H1 (cell line): ENCODE results near the gene ILF2. TPM values are rescaled to one million over a fixed set of nuclear protein-coding genes. Genes with fewer than 3 reads are reported as not detected.

ENCODE experiments used
- CTCF ChIA-PET: fragments of 300-600 bp; sonication (Branson Sonifier 250); formaldehyde crosslinking; loops from one replicate; lab custom pipeline; 2021; ENCODE audit not compliant: partially characterized antibody; lab: Charles Lee
- POLR2A ChIA-PET: fragments of 300-600 bp; sonication (Branson Sonifier 250); formaldehyde crosslinking; loops from one replicate; lab custom pipeline; 2021; ENCODE audit warnings: inconsistent platforms; ENCODE audit not compliant: partially characterized antibody; lab: Charles Lee
- DNase-seq, 2 experiments: peaks; one replicate each; pipeline versions ENCODE4 v3.0.0 to v3.0.0-alpha.2; 2010 to 2022; ENCODE audit warnings: low spot score in 2 of 2, low read depth in 1 of 2, mixed read lengths in 1 of 2
- FAIRE-seq: peaks from 2 replicates; lab custom pipeline; 2011; peaks lifted over from hg19 to GRCh38; lab: Jason Lieb, UNC
- H2AFZ ChIP-seq: 2 replicates; pipeline ENCODE4 v1.8.1; 2012; ENCODE audit warnings: low read length, inconsistent platforms
- H2AK5ac ChIP-seq: 2 replicates; pipeline ENCODE4 v1.6.1; 2013; ENCODE audit warnings: low read depth, low read length
- H2BK120ac ChIP-seq: replicated peaks from 2 replicates; pipeline ENCODE3; 2013; ENCODE audit warnings: low read depth, low read length, inconsistent platforms
- H2BK12ac ChIP-seq: 2 replicates; pipeline ENCODE4 v1.6.1; 2013; ENCODE audit warnings: low read depth, low read length
- H2BK15ac ChIP-seq: 2 replicates; pipeline ENCODE4 v1.6.1; 2013; ENCODE audit warnings: low read length
- H2BK20ac ChIP-seq: 2 replicates; pipeline ENCODE4 v1.6.1; 2013; ENCODE audit warnings: low read length
- H2BK5ac ChIP-seq: 2 replicates; pipeline ENCODE4 v1.6.1; 2013; ENCODE audit warnings: low read depth, low read length
- H3K14ac ChIP-seq: 2 replicates; pipeline ENCODE4 v1.6.1; 2013; ENCODE audit warnings: inconsistent platforms; ENCODE audit not compliant: insufficient read length
- H3K18ac ChIP-seq: 2 replicates; pipeline ENCODE4 v1.6.1; 2013; ENCODE audit warnings: low read length; ENCODE audit errors: extremely low read depth
- H3K23ac ChIP-seq: 2 replicates; pipeline ENCODE4 v1.6.1; 2013; ENCODE audit warnings: inconsistent platforms; ENCODE audit not compliant: insufficient read length
- H3K23me2 ChIP-seq: 2 replicates; pipeline ENCODE4 v1.6.1; 2013; ENCODE audit warnings: low read depth, low read length
- H3K27ac ChIP-seq: 2 replicates; pipeline ENCODE4 v1.6.1; 2011; ENCODE audit warnings: low read depth, low read length, inconsistent platforms
- H3K27me3 ChIP-seq, 4 experiments: replicated peaks in 1 of 4; 1 replicate in 1 of 4; 2 replicates in 3 of 4; pipeline versions ENCODE4 v1.6.1 to v1.8.1; 2011 to 2013; ENCODE audit warnings: low read length in 3 of 4, mild to moderate bottlenecking in 3 of 4, inconsistent platforms in 2 of 4, mixed read lengths in 2 of 4, moderate library complexity in 1 of 4; ENCODE audit not compliant: control insufficient read depth in 3 of 4, insufficient read depth in 3 of 4; ENCODE audit errors: extremely low read depth in 1 of 4
- H3K36me3 ChIP-seq, 4 experiments: 2 replicates each; pipeline versions ENCODE4 v1.6.1 to v1.8.1; 2011 to 2013; ENCODE audit warnings: mild to moderate bottlenecking in 4 of 4, low read length in 3 of 4, moderate library complexity in 2 of 4, control low read depth in 1 of 4, inconsistent platforms in 1 of 4; ENCODE audit not compliant: insufficient read depth in 4 of 4, control insufficient read depth in 2 of 4
- H3K4ac ChIP-seq: replicated peaks from 2 replicates; pipeline ENCODE3; 2013; ENCODE audit warnings: low read length, low read depth, mixed read lengths, inconsistent platforms; ENCODE audit not compliant: insufficient read length
- H3K4me1 ChIP-seq, 4 experiments: replicated peaks in 1 of 4; 1 replicate in 1 of 4; 2 replicates in 3 of 4; pipeline versions ENCODE4 v1.6.1 to v1.8.1; 2011 to 2013; ENCODE audit warnings: low read length in 3 of 4, inconsistent platforms in 2 of 4, mixed read lengths in 1 of 4; ENCODE audit not compliant: insufficient read depth in 4 of 4, control insufficient read depth in 3 of 4
- H3K4me2 ChIP-seq, 2 experiments: 2 replicates each; pipeline versions ENCODE4 v1.6.1 to v1.8.1; 2011 to 2013; ENCODE audit warnings: low read depth in 2 of 2, low read length in 2 of 2, control low read depth in 1 of 2, inconsistent platforms in 1 of 2, mild to moderate bottlenecking in 1 of 2; ENCODE audit not compliant: insufficient read depth in 1 of 2
- H3K4me3 ChIP-seq, 4 experiments: fragments of 200-600, 300-600 bp in 1 of 4; sonication (generic), shearing (Covaris generic), sonication (Bioruptor Twin) in 1 of 4; 2 replicates each; pipeline versions ENCODE4 v1.5.1 to v1.8.1; 2011 to 2016; ENCODE audit warnings: low read length in 4 of 4, low read depth in 3 of 4, control low read depth in 2 of 4, inconsistent platforms in 2 of 4, mild to moderate bottlenecking in 2 of 4, mixed read lengths in 1 of 4, moderate library complexity in 1 of 4; ENCODE audit not compliant: insufficient read depth in 2 of 4; ENCODE audit errors: extremely low read depth in 1 of 4
- H3K56ac ChIP-seq: replicated peaks from 2 replicates; pipeline ENCODE3; 2013; ENCODE audit warnings: low read depth, mild to moderate bottlenecking, mixed read lengths, low read length, inconsistent platforms; ENCODE audit not compliant: insufficient read length
- H3K79me1 ChIP-seq: 2 replicates; pipeline ENCODE4 v1.6.1; 2013; ENCODE audit warnings: low read depth, low read length, control low read depth
- H3K79me2 ChIP-seq, 2 experiments: 2 replicates each; pipeline versions ENCODE4 v1.6.1 to v1.8.1; 2012 to 2013; ENCODE audit warnings: low read length in 2 of 2, mild to moderate bottlenecking in 2 of 2, inconsistent platforms in 1 of 2; ENCODE audit not compliant: insufficient read depth in 2 of 2, control insufficient read depth in 1 of 2
- H3K9ac ChIP-seq, 4 experiments: replicated peaks in 1 of 4; 1 replicate in 1 of 4; 2 replicates in 3 of 4; pipeline versions ENCODE4 v1.6.1 to v1.8.1; 2011 to 2013; ENCODE audit warnings: low read depth in 3 of 4, low read length in 3 of 4, control low read depth in 2 of 4, mild to moderate bottlenecking in 2 of 4, moderate library complexity in 2 of 4, inconsistent platforms in 1 of 4; ENCODE audit errors: extremely low read depth in 1 of 4
- H3K9me3 ChIP-seq, 2 experiments: 2 replicates each; pipeline versions ENCODE4 v1.6.1 to v1.8.1; 2012 to 2013; ENCODE audit warnings: mild to moderate bottlenecking in 2 of 2, moderate library complexity in 2 of 2, control low read depth in 1 of 2, inconsistent platforms in 1 of 2, low read depth in 1 of 2, low read length in 1 of 2, mixed read lengths in 1 of 2; ENCODE audit not compliant: insufficient read depth in 2 of 2
- H4K20me1 ChIP-seq, 2 experiments: replicated peaks in 1 of 2; 2 replicates each; pipeline versions ENCODE3 to v1.8.1; 2011 to 2013; ENCODE audit warnings: inconsistent platforms in 2 of 2, low read length in 2 of 2, mild to moderate bottlenecking in 1 of 2; ENCODE audit not compliant: insufficient read depth in 2 of 2, control insufficient read depth in 1 of 2
- H4K5ac ChIP-seq: 2 replicates; pipeline ENCODE4 v1.6.1; 2013; ENCODE audit warnings: low read length, low read depth, mixed read lengths, inconsistent platforms; ENCODE audit not compliant: insufficient read length
- H4K8ac ChIP-seq: 2 replicates; pipeline ENCODE4 v1.8.0; 2013; ENCODE audit warnings: mild to moderate bottlenecking, moderate library complexity, low read length, inconsistent platforms; ENCODE audit not compliant: insufficient read depth; ENCODE audit errors: extremely low read depth
- H4K91ac ChIP-seq: replicated peaks from 2 replicates; pipeline ENCODE3; 2013; ENCODE audit warnings: low read length, mixed read lengths, inconsistent platforms; ENCODE audit not compliant: insufficient read length
- EZH2 ChIP-seq: fragments of 200-600 bp; sonication (generic); IDR thresholded peaks from 2 replicates; pipeline ENCODE4 v1.7.1; 2012; ENCODE audit warnings: low read depth, mild to moderate bottlenecking, moderate library complexity, low read length, inconsistent platforms; ENCODE audit not compliant: severe bottlenecking
- KDM5A ChIP-seq: fragments of 200-600 bp; IDR thresholded peaks from 2 replicates; pipeline ENCODE4 v1.7.1; 2012; ENCODE audit warnings: mild to moderate bottlenecking, low read length, inconsistent platforms, mixed read lengths
- SIN3A ChIP-seq, 2 experiments: IDR thresholded peaks in 1 of 2; conservative IDR thresholded peaks in 1 of 2; 2 replicates each; pipeline ENCODE4 v1.6.1; 2011 to 2012; ENCODE audit warnings: low read length in 2 of 2, improper control_type of control experiment in 1 of 2, low read depth in 1 of 2, mild to moderate bottlenecking in 1 of 2
- ZNF274 ChIP-seq: IDR thresholded peaks from 2 replicates; pipeline ENCODE4 v1.7.0; 2012; ENCODE audit warnings: low read length, borderline replicate concordance; ENCODE audit errors: extremely low read depth
- WGBS, 2 experiments: shearing (Covaris generic) in 1 of 2; methylation state at CpG; one replicate each; pipeline versions ENCODE4 v1.1.6 to v1.1.7; 2013 to 2015; ENCODE audit warnings: low lambda C conversion rate in 2 of 2, mixed read lengths in 2 of 2, inconsistent platforms in 1 of 2, low coverage in 1 of 2, missing lambda C conversion rate in 1 of 2; ENCODE audit not compliant: insufficient replicate concordance in 2 of 2, insufficient coverage in 1 of 2, insufficient read length in 1 of 2; ENCODE audit errors: extremely low coverage in 1 of 2, missing lambda C conversion rate in 1 of 2; 5-methylcytosine and 5-hydroxymethylcytosine counted together
- polyA plus RNA-seq, 7 experiments: library from polyadenylated mRNA; depleted of rRNA in 3 of 7; stranded (reverse) in 5 of 7; unstranded in 2 of 7; fragments of >200 nt in 5 of 7; fragments of 200-250 nt in 2 of 7; gene quantifications; 1 replicate in 5 of 7; 2 replicates in 1 of 7; 4 replicates in 1 of 7; pipeline versions ENCODE4 v1.2.1 to v1.2.3, GENCODE V29; 2011 to 2013; ENCODE audit warnings: missing spikeins in 2 of 7, mixed read lengths in 2 of 7
- total RNA-seq: library from RNA; stranded (reverse); fragmentation: NEBNext Ultra II Directional; extraction: Animal tissue kit (Norgen Biotek cat#: 25700); gene quantifications from 2 replicates; pipeline ENCODE4 v1.2.1, GENCODE V29; 2021

Gene ILF2
- total and polyA plus RNA-seq, 2 of the 8 experiments (the other 6 are each of a cell fraction or from before 2014, with no cell fraction given): 389 to 474 TPM

DNA sequence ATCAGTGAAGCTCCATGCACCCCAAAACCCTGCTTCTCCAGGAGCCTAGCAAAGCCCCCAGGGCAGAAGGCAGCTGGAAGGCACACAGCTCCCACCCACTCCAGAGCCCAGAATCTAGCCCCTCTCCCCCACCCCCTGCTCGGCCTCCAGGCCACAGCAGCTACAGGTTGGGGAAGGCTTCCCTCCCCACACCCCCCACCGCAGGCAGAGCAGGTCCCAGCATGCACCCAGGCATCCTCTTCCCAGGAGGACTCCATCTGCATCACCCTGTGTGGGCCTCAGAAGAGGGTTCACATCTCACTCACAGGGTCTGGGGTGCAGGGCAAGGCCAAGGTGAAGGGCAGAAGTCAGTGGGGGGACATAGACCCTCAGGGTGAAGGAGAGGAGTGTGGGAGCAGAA, 55.4 kb downstream of the ILF2 start:
- Histone ChIP-seq H4K8ac (no peak overlapping the region), H2BK15ac (0 out of 2 replicates have a peak overlapping the region, but pooled peaks have one; percentile 88), H3K18ac (peak overlapping the region; percentile 71; the same call in 1 of the 2 replicates), H3K79me1 (no peaks in the 10 kb centered on the region), H3K4me2 (no peak overlapping the region), H2BK20ac (peak overlapping the region; percentile 72; the same call in 1 of the 2 replicates), H2AK5ac (peak overlapping the region; percentile 40; the same call in 1 of the 2 replicates), H2BK12ac (peak overlapping the region; percentile 75; the same call in 1 of the 2 replicates), H3K79me2 (no peaks in the 10 kb centered on the region), H2BK120ac (no peak overlapping the region), H3K23ac (no peak overlapping the region), H3K4me1 (peaks cover 0 to 21% (median 11%) of the 10 kb centered on the region in 4 experiments; a peak in 6 of 7 replicates), H3K36me3 (peaks cover 0 to 6% (median 0%) of the 10 kb centered on the region in 4 experiments; a peak in 4 of 8 replicates), H2BK5ac (no peak overlapping the region), H2AFZ (no peak overlapping the region), H3K4me3 (no peak overlapping the region), H3K9me3 (no peaks in the 10 kb centered on the region), H4K20me1 (no peaks in the 10 kb centered on the region), H3K14ac (no peak overlapping the region), H3K56ac (no peak overlapping the region), H3K9ac (no peak overlapping the region), H3K27me3 (no peaks in the 10 kb centered on the region; a peak in 1 of 7 replicates), H3K4ac (no peak overlapping the region), H3K27ac (no peak overlapping the region), H4K5ac (no peak overlapping the region), H3K23me2 (peaks cover 3% of the 10 kb centered on the region), H4K91ac (peak overlapping the region; percentile 76)
- no peak for DNase-seq
- TF ChIP-seq ZNF274 (no peak), EZH2 (no peak), KDM5A (no peak), SIN3A (conservative IDR thresholded peaks at IDR 0.05 in 1 of 2, IDR thresholded peaks at IDR 0.05 in 1 of 2; ENCODE audit: low read depth in 1 of 2, low read length in 2 of 2) (no peak)
- POLR2A ChIA-PET: interaction anchor here (0.8 to 15.3 kb wide), 6 partner anchors 11 to 95 kb away, joined by 3 to 261 read pairs (median 4); partner anchors contain the start of genes CHTOP, S100A1 and S100A13
- 100% methylated on average over 1 of the region's 2 CpGs; no CpG with 5 or more reads in 1 of the 2 experiments for WGBS, 2 experiments
- no peak for FAIRE-seq
- CTCF ChIA-PET: interaction anchor here (1.2 to 15.9 kb wide), 13 partner anchors 8 to 261 kb away, joined by 3 to 224 read pairs (median 24); partner anchors contain the start of genes S100A1, S100A13, S100A2 and S100A6
